Fibroblast of skin of abdomen (primary cell): Measurements from ENCODE around the gene SEC63.
A peak's percentile ranks its signal among the peaks of the same experiment; 100 is the strongest.
"Not testable (repeated sequence)": the region's sequence is repeated elsewhere in the genome, so short reads cannot be mapped to it uniquely, and the experiment has no call there.

ENCODE experiments used
- DNase-seq: peaks from one replicate; pipeline ENCODE4 v3.0.0-alpha.2; 2013

The SEC63 gene

GRCh38 chr6:107931894-107932293 is 26.1 kb downstream of the SEC63 start:
- DNase-seq = no peak

- DNase-seq = no peak
Measured at GRCh38 chr6:107928984-107929383, 29.0 kb downstream of the SEC63 start.

- DNase-seq = not testable (repeated sequence)
Measured at GRCh38 chr6:107926697-107927544, 31.1 kb downstream of the SEC63 start.

- no peak for DNase-seq
Measured at GRCh38 chr6:107917451-107918375, 40.3 kb downstream of the SEC63 start.

- DNase-seq = not testable (repeated sequence)
Measured at GRCh38 chr6:107916961-107917360, 41.0 kb downstream of the SEC63 start.

- DNase-seq = no peak
Measured at GRCh38 chr6:107911692-107912091, 46.3 kb downstream of the SEC63 start.

- no peak for DNase-seq
Measured at GRCh38 chr6:107894809-107895396, 63.1 kb downstream of the SEC63 start.

GRCh38 chr6:107890431-107890830 is 67.6 kb downstream of the SEC63 start:
- DNase-seq = not testable (repeated sequence)

GRCh38 chr6:107885950-107886349 is 72.1 kb downstream of the SEC63 start:
- not testable (repeated sequence) for DNase-seq

GRCh38 chr6:107879941-107880340 is 78.1 kb downstream of the SEC63 start:
- no peak for DNase-seq

GRCh38 chr6:107877968-107878367 is 80.0 kb downstream of the SEC63 start:
- no peak for DNase-seq

GRCh38 chr6:107871976-107872375 is 86.0 kb downstream of the SEC63 start:
- DNase-seq = no peak

GRCh38 chr6:107871512-107871911 is 86.5 kb downstream of the SEC63 start:
- not testable (repeated sequence) for DNase-seq

- no peak for DNase-seq
Measured at GRCh38 chr6:107871016-107871415, 87.0 kb downstream of the SEC63 start.

GRCh38 chr6:107870381-107870780 is 87.6 kb downstream of the SEC63 start:
- no peak for DNase-seq

- DNase-seq = no peak
Measured at GRCh38 chr6:107869871-107870270, 88.1 kb downstream of the SEC63 start.

- DNase-seq = no peak
Measured at GRCh38 chr6:107868867-107869611, 89.0 kb downstream of the SEC63 start.

- DNase-seq = no peak
Measured at GRCh38 chr6:107867302-107867615, 90.7 kb downstream of the SEC63 start.

- peak; percentile 30 for DNase-seq
Measured at GRCh38 chr6:107866606-107867301, 91.3 kb downstream of the SEC63 start.

GRCh38 chr6:107864226-107865127 is 93.5 kb downstream of the SEC63 start:
- DNase-seq = no peak

- DNase-seq = no peak
Measured at GRCh38 chr6:107862383-107862782, 95.6 kb downstream of the SEC63 start.
